Activated T-cell treated with anti-CD3 and anti-CD28 coated beads for 1 hour (primary cell): Measurements from ENCODE around the gene HMX1.

Experiments used
- DNase-seq: peaks from one replicate; pipeline ENCODE4 v3.0.0-alpha.2; 2020; ENCODE audit warnings: low read depth

HMX1 gene

DNA sequence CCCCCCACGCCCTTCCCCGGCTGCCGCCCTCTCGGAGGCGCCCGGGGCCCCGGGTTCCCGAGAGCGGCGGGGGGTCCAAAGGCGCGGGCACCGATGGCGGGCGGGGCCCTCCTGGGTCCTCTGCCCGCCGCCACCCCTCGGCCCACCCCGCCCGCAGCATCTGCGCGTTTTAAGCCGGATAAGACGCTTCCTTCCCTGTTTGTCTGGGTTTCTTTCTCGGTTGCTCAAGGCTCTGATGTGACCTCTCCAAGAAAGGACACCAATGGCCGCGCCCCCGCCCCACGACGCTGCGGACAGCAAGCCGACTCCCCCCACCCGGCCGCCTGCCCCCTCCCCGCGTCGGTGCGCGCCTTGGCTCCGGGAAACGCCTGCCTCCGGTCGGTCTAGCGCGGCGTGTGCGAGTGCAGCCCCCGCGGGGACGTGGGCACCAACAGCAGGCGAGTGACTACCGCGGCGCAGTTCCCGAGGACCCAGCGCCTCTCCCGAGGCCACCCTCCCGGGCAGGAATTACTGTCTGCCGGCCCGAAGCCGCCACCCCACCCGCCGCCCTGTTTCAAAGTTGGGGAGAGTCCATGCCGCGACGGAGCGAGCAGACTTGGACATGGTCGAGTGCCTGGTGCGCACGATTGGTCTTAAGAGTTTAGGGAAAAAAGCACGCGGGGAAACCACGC lies 21.1 kb upstream of the HMX1 start:
- DNase-seq = no peak

GRCh38 chr4:8891646-8892555 lies 20.3 kb upstream of the HMX1 start:
- no peak for DNase-seq

DNA sequence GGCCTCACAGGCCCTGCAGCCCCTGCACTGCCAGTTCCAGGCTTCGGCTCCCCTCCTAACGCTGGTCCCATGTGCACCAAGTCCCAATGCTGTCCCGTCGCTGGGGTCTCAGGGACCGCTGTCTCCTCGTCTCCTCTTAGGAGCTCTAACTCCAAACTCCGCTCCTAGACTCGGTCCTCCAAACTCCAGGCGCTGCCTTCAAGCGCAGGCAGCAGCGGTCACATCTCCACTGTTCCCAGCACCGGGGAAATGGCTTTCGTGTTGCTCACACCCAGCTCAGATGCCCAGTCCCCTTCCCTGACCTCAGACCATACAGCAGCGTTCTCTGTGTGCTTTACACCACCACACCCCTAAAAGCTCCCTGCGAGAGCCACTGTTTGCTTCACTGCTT lies 19.6 kb upstream of the HMX1 start:
- no peak for DNase-seq

- DNase-seq = no peak
These were observed 17.2 kb upstream of the HMX1 start for GRCh38 chr4:8888856-8889255.

GRCh38 chr4:8886612-8887406 lies 15.2 kb upstream of the HMX1 start:
- DNase-seq = no peak

- no peak for DNase-seq
These were observed 10.6 kb upstream of the HMX1 start for GRCh38 chr4:8882239-8882638.

GRCh38 chr4:8880851-8881250 lies 9.2 kb upstream of the HMX1 start:
- DNase-seq = no peak

DNA sequence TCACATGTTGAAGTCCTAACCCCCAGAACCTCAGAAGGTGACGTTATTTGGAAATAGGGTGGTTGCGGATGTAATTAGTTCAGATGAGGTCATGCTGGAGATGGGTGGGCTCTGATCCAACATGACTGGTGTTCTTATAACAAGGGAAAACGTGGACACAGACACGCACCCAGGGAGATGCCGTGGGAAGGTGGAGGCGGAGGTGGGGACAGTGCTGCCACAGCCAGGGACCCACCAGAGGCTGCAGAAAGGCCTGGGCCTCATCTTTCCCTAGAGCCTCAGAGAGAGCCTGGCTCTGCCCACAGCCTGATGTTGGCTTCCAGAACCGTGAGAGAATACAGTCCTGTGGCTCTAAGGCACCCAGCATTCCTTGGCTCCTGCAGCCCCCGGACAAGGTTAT lies 7.9 kb upstream of the HMX1 start:
- DNase-seq = no peak

DNA sequence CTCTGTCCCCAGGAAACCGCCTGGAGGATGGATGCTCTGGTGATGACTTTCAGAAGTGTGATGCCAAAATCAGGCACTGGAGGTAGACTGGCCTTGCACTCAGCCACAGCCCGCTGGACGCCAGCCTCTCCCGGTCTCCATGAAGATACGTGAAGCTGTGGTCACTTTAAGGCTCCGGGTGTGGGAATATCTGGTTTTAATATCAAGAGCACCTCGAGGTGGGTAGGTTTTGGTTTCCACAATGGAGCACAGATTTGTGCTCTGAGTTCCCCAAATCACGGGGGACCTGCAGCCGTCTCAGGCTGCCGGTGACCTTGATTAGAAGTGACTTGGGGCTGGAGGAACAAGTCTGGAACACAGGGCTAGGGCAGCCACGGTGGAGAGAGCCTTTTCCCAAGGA lies 6.8 kb upstream of the HMX1 start:
- no peak for DNase-seq

GRCh38 chr4:8877780-8878040 lies 6.1 kb upstream of the HMX1 start:
- DNase-seq = no peak

GRCh38 chr4:8876982-8877779 lies 5.5 kb upstream of the HMX1 start:
- no peak for DNase-seq

- DNase-seq = no peak
These were observed 3.4 kb upstream of the HMX1 start for GRCh38 chr4:8874896-8875680.

DNA sequence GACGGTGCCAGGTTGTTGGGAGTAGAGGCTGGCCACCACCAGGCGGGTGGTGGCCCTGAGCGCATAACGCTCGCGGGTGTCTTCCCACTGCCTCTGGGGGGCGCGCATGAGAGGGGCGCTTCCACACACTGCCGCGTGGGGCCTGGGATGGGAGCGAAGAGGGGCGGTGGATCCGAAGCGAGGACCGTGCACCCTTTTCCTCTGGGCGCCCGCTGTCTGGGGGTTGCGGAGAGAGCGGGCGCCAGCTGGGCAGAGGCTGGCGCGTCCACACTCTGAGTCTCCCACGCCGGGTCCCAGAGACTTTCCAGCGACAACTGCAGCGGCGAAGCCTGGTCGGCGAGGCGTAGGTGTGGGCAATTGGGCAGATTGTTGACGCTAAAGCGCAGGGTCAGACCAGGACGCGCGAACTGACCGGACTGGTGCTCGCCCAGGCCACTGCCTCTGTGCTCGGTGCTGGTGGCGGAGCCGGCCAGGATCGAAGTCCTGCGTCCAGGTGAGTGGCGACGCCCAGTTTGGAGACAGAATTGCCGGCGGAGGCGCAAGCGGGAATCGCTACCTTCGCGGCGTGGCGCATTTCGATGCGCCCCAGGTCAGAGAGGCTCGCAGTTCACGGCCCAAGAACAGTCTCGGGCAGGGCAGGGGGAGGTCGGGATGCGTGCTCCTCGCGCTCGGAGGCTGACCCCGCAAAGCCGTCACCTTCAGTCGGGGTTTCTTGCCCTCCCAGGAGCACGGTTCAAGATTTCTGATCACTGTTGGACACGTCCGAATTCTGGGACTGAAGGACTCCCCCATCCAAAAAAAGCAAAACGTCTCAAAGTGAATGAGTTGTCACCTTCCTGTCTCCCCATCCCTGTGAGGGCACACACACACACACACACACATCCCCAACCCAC lies 2.6 kb upstream of the HMX1 start:
- DNase-seq = no peak

DNA sequence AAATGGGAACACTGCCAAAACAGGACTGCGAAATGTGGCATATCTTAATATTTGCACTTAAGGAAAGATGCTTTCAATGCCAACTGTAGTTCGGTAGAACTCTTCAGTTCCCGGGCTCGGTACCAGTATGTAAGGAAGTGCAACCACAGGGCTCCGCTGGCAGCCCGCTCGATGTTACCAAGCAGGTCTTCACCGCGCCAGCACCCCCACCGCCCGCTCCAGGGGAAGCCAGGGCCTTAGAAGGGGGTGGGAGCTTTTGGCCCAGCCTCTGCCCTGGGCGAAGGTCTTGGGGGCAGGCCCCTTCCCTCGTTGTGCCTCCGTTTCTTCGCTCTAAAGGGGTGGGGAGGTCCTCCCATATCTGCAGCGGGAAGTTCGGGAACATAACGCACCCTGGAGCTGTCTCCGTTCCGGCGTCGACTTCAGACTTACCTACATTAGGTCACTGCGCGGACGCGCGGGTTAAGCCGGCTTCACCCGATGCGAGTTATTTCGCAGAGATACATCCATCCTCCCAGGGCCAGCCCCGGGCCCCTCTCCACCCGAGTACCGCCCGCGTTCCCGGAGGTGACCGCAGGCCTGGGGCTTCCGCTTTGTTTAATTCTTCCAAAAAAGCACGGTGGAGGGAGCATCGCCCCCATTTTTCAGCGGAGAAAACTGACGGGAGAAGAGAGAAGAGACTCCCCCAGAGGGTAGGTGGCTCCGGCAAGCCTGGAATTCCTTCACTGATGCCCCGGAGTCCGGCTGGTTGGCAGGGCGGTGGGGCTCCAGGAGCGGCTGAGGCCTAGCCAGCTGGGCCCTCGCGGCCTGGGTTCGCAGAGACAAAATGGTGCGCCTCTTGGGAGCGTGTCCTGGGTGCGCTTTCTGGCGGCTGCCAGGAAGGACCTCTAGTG lies 1.0 kb upstream of the HMX1 start:
- DNase-seq = no peak

GRCh38 chr4:8870647-8871416 lies 807 bp downstream of the HMX1 start:
- no peak for DNase-seq

DNA sequence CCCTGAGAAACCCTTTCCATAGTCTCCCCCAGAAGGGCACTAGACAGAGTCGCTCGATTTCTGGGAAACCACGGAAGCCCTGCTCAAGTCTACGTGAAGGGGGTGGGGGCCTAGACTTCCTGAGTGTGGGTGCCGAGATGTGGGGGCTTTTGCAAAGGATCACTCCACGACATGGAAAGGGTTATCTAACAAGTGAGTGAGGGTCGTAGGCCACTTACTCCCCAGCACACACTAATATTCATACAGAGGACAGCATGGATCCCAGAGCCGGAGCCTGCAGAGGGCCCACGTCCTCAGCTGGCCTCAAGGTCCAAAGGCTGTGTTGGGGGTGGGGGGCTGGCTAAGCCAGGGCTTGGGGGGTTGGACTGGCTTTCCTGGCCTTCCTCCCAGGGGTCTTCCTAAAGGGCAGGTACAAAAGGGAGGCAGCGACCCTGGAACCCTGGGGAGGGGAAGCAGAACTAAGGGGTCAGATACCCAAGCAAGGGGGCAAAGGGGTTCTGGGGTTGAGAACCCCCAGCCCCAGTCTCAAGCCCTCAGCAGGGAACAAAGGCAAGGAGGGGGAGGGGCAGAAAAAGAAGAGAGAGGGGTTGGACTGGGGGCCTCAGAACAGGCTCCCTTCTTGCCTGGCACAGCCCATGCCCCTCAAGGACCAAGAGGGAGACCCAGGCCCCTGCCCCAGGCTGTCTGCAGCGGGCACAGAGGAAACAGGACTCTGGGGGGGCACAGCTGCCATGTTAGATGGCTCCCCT lies 1.6 kb downstream of the HMX1 start:
- no peak for DNase-seq

- DNase-seq = no peak
These were observed 2.4 kb downstream of the HMX1 start for GRCh38 chr4:8869002-8869897.
